GM19372 (cell line): ENCODE results near the gene DYNLT2.
A peak's percentile ranks its signal among the peaks of the same experiment; 100 is the strongest.
"Not testable (repeated sequence)": the region's sequence is repeated elsewhere in the genome, so short reads cannot be mapped to it uniquely, and the experiment has no call there.

ENCODE experiments used
- ATAC-seq: cut with Tn5 transposase; IDR thresholded peaks from one replicate; pipeline ENCODE4 v1.9.1; 2021; ENCODE audit warnings: mild to moderate bottlenecking, low read depth, moderate library complexity; ENCODE audit not compliant: unreplicated experiment

Gene DYNLT2

GRCh38 chr6:169701954-169702839 lies 49.2 kb downstream of the DYNLT2 start, which contains the start of the genes C6orf120 and WDR27:
Gene C6orf120, plus strand, starts transcription at chr6:169702126. Its CDS starts 334 bp downstream, at chr6:169702460.
Gene WDR27, minus strand, starts transcription at chr6:169702029. Its CDS starts 13,024 bp downstream, at chr6:169689005.
- ATAC-seq: peak; percentile 95

- ATAC-seq: peak; percentile 3
Observed at GRCh38 chr6:169701311-169701953, 49.9 kb downstream of the DYNLT2 start.

- no peak for ATAC-seq
Observed at GRCh38 chr6:169700296-169700695, 51.1 kb downstream of the DYNLT2 start.

GRCh38 chr6:169697115-169697514 lies 54.3 kb downstream of the DYNLT2 start:
- not testable (repeated sequence) for ATAC-seq

- ATAC-seq: no peak
Observed at GRCh38 chr6:169695131-169695530, 56.2 kb downstream of the DYNLT2 start.

GRCh38 chr6:169692516-169692915 lies 58.9 kb downstream of the DYNLT2 start:
- no peak for ATAC-seq

GRCh38 chr6:169691260-169691659 lies 60.1 kb downstream of the DYNLT2 start:
- ATAC-seq: no peak
